ENCODE data around the gene NPAS2. TPM values are rescaled to one million over a fixed set of nuclear protein-coding genes. Genes with fewer than 3 reads are reported as not detected.

NPAS2 gene
- total RNA-seq, 1 donor: 8.7 TPM

DNA sequence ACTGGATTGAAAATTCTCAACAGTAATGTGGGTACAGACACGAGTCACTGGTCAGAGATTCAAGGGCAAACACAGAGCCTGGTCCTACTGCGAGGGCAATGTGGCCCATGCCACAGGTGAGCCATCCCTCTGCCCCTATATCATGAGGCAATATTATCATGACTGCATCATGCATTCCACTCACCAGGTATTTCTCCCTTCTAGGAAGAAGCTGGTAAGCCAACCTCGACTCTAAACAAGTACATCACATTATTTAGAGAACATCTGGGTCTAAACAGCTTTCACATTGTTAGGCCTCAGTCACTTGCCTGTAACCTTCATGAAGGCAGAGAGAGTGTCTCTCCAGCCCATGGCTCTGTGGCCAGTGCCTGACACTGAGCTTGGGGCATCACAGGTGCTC is 167.6 kb downstream of the NPAS2 start:
- no peaks in the 10 kb centered on the region for H3K36me3 ChIP-seq (ENCODE audit: insufficient read depth, low read length)
- H3K9me3 ChIP-seq (ENCODE audit: low read depth, low read length): no peaks in the 10 kb centered on the region
- no peak overlapping the region for H3K4me3 ChIP-seq (ENCODE audit: insufficient read depth, low read length)
- no peak overlapping the region for H3K27ac ChIP-seq (ENCODE audit: low read depth, low read length)
- H3K4me1 ChIP-seq (ENCODE audit: insufficient read depth, low read length): no peaks in the 10 kb centered on the region
- DNase-seq (ENCODE audit: insufficient read length, low spot score, missing footprints): peak; percentile 58
- TF ChIP-seq, protein P1, sequence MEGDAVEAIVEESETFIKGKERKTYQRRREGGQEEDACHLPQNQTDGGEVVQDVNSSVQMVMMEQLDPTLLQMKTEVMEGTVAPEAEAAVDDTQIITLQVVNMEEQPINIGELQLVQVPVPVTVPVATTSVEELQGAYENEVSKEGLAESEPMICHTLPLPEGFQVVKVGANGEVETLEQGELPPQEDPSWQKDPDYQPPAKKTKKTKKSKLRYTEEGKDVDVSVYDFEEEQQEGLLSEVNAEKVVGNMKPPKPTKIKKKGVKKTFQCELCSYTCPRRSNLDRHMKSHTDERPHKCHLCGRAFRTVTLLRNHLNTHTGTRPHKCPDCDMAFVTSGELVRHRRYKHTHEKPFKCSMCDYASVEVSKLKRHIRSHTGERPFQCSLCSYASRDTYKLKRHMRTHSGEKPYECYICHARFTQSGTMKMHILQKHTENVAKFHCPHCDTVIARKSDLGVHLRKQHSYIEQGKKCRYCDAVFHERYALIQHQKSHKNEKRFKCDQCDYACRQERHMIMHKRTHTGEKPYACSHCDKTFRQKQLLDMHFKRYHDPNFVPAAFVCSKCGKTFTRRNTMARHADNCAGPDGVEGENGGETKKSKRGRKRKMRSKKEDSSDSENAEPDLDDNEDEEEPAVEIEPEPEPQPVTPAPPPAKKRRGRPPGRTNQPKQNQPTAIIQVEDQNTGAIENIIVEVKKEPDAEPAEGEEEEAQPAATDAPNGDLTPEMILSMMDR (IDR thresholded peaks at IDR 0.05; ENCODE audit: extremely low read depth, low read depth, low read length): no peak
- no peaks in the 10 kb centered on the region for H4K20me1 ChIP-seq (ENCODE audit: insufficient read depth, low read length)
- no peak overlapping the region for H3K4me2 ChIP-seq (ENCODE audit: insufficient read depth, low read length)
- no peak overlapping the region for H2AFZ ChIP-seq (ENCODE audit: low read length)
- H3K79me2 ChIP-seq (ENCODE audit: insufficient read depth, low read length): no peaks in the 10 kb centered on the region
- no peaks in the 10 kb centered on the region for H3K27me3 ChIP-seq (ENCODE audit: insufficient read depth, low read length)

DNA sequence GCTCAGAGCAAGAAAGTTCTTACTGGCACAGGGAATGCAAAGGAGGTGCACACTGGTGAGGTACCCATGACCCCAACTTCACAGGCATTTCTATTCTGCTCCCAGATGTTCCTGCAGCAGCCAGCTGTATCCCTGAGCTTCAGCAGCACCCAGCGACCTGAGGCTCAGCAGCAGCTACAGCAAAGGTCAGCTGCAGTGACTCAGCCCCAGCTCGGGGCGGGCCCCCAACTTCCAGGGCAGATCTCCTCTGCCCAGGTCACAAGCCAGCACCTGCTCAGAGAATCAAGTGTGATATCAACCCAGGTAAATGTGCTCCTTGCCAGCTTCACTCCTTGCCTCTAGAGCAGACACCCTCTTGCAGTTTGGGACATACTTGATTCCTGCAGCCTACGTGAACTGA is 168.0 kb downstream of the NPAS2 start:
- no peak for DNase-seq (ENCODE audit: insufficient read length, low spot score, missing footprints)
- no peaks in the 10 kb centered on the region for H3K9me3 ChIP-seq (ENCODE audit: low read depth, low read length)
- TF ChIP-seq, protein P1 (IDR thresholded peaks at IDR 0.05; ENCODE audit: extremely low read depth, low read depth, low read length): no peak

DNA sequence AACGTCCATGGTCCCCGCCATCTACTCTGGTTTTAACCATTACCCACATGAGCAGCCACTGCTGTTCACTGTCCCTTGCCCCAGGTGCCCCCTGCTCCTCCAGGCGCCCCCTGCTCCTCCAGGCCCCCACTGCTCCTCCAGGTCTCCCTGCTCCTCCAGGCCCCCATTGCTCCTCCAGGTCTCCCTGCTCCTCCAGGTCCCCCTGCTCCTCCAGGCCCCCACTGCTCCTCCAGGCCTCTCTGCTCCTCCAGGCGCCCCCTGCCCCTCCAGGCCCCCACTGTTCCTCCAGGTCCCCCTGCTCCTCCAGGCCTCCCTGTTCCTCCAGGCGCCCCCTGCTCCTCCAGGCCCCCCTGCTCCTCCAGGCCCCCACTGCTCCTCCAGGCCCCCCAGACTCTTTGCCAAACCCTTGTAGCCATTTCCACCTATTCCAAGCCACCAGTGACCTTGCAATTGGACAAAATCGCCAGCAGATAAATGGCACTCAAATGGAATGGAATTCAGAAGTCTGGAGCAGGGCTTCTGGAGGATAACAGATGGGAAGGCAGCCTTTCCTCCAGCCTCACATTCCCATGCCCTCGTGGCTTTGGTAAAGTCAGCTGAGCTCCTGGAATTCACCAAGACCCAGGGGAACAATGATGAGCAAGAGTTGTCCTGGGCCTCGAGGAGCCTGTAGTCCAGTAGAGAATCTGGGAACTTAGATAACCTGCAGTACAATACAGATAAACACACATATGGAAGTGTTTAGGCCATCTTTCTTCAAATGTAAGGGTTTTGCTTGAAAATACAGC is 168.9 kb downstream of the NPAS2 start:
- H3K4me3 ChIP-seq (ENCODE audit: insufficient read depth, low read length): no peak overlapping the region
- H3K27me3 ChIP-seq (ENCODE audit: insufficient read depth, low read length): no peaks in the 10 kb centered on the region
- peak; percentile 98 for DNase-seq (ENCODE audit: insufficient read length, low spot score, missing footprints)
- no peaks in the 10 kb centered on the region for H3K79me2 ChIP-seq (ENCODE audit: insufficient read depth, low read length)
- no peaks in the 10 kb centered on the region for H4K20me1 ChIP-seq (ENCODE audit: insufficient read depth, low read length)
- H2AFZ ChIP-seq (ENCODE audit: low read length): no peak overlapping the region
- no peaks in the 10 kb centered on the region for H3K4me1 ChIP-seq (ENCODE audit: insufficient read depth, low read length)
- TF ChIP-seq, protein P1 (IDR thresholded peaks at IDR 0.05; ENCODE audit: extremely low read depth, low read depth, low read length): no peak
- no peaks in the 10 kb centered on the region for H3K9me3 ChIP-seq (ENCODE audit: low read depth, low read length)
- no peaks in the 10 kb centered on the region for H3K36me3 ChIP-seq (ENCODE audit: insufficient read depth, low read length)
- H3K27ac ChIP-seq (ENCODE audit: low read depth, low read length): no peak overlapping the region
- no peak overlapping the region for H3K4me2 ChIP-seq (ENCODE audit: insufficient read depth, low read length)

More for the DNA sequence above, 168.0 kb downstream of the NPAS2 start:
- no peaks in the 10 kb centered on the region for H3K4me1 ChIP-seq (ENCODE audit: insufficient read depth, low read length)
- H4K20me1 ChIP-seq (ENCODE audit: insufficient read depth, low read length): no peaks in the 10 kb centered on the region
- H3K4me3 ChIP-seq (ENCODE audit: insufficient read depth, low read length): no peak overlapping the region
- H3K27me3 ChIP-seq (ENCODE audit: insufficient read depth, low read length): no peaks in the 10 kb centered on the region
- H3K4me2 ChIP-seq (ENCODE audit: insufficient read depth, low read length): no peak overlapping the region
- H2AFZ ChIP-seq (ENCODE audit: low read length): no peak overlapping the region
- H3K36me3 ChIP-seq (ENCODE audit: insufficient read depth, low read length): no peaks in the 10 kb centered on the region
- no peak overlapping the region for H3K27ac ChIP-seq (ENCODE audit: low read depth, low read length)
- H3K79me2 ChIP-seq (ENCODE audit: insufficient read depth, low read length): no peaks in the 10 kb centered on the region

DNA sequence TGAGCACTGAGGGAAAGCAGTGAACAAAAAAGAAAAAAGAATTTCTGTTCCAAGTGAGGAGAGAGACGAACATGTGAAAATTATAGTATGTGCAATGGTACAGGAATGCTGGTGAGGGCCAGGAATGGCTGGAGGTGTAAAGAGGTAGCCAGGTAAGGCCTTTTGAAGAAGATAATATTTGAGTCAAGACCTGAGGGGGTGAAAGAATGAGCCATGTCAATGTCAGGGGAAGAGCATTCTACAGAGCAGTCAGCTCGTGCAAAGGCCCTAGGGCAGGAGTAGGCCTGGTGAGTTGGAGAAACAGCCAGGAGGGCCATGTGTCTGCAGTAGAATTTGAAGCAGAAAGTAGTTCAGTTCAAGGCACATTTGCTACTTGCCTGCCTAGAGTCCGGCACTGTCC is 169.7 kb downstream of the NPAS2 start:
- Histone ChIP-seq H3K4me1 (ENCODE audit: insufficient read depth, low read length) (no peaks in the 10 kb centered on the region), H3K4me2 (ENCODE audit: insufficient read depth, low read length) (no peak overlapping the region), H3K79me2 (ENCODE audit: insufficient read depth, low read length) (no peaks in the 10 kb centered on the region), H3K36me3 (ENCODE audit: insufficient read depth, low read length) (no peaks in the 10 kb centered on the region), H3K27me3 (ENCODE audit: insufficient read depth, low read length) (no peaks in the 10 kb centered on the region), H3K9me3 (ENCODE audit: low read depth, low read length) (no peaks in the 10 kb centered on the region), H4K20me1 (ENCODE audit: insufficient read depth, low read length) (no peaks in the 10 kb centered on the region), H3K27ac (ENCODE audit: low read depth, low read length) (no peak overlapping the region), H2AFZ (ENCODE audit: low read length) (no peak overlapping the region), H3K4me3 (ENCODE audit: insufficient read depth, low read length) (no peak overlapping the region)
- TF ChIP-seq, protein P1 (IDR thresholded peaks at IDR 0.05; ENCODE audit: extremely low read depth, low read depth, low read length): no peak
- DNase-seq (ENCODE audit: insufficient read length, low spot score, missing footprints): no peak

All from osteoblast (primary cell).